ENCODE results near the gene MOB1A.
"Not testable (repeated sequence)": the region's sequence is repeated elsewhere in the genome, so short reads cannot be mapped to it uniquely, and the experiment has no call there.

Gene MOB1A

DNA sequence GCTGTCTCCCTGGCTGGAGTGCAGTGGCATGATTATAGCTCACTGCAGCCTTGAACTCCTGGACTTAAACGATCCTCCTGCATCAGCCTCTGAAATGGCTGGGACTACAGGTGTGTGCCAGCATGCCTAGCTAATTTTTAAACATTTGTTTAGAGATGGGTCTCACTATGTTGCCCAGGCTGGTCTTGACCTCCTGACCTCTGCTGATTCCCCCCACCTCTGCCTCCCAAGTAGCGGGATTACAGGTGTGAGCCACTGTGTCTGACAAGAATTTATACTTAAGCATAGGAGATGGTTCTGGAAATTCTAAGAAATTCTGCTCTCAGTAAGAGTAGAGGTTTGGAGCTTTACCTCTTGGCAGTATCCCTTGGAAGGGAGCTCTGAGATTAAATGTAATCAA lies 38.0 kb upstream of the MOB1A start:
- TF ChIP-seq EZH2 (IDR thresholded peaks at IDR 0.05; ENCODE audit: borderline replicate concordance, low read depth, low read length, severe bottlenecking) = no peak
- TF ChIP-seq, protein P1, sequence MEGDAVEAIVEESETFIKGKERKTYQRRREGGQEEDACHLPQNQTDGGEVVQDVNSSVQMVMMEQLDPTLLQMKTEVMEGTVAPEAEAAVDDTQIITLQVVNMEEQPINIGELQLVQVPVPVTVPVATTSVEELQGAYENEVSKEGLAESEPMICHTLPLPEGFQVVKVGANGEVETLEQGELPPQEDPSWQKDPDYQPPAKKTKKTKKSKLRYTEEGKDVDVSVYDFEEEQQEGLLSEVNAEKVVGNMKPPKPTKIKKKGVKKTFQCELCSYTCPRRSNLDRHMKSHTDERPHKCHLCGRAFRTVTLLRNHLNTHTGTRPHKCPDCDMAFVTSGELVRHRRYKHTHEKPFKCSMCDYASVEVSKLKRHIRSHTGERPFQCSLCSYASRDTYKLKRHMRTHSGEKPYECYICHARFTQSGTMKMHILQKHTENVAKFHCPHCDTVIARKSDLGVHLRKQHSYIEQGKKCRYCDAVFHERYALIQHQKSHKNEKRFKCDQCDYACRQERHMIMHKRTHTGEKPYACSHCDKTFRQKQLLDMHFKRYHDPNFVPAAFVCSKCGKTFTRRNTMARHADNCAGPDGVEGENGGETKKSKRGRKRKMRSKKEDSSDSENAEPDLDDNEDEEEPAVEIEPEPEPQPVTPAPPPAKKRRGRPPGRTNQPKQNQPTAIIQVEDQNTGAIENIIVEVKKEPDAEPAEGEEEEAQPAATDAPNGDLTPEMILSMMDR (IDR thresholded peaks at IDR 0.05; ENCODE audit: borderline replicate concordance, extremely low read depth, low read length, poor library complexity, severe bottlenecking) = no peak
- Histone ChIP-seq H4K20me1 (ENCODE audit: insufficient read depth, low read length) (peaks cover 16% of the 10 kb centered on the region; the same call in 1 of the 2 replicates), H3K9ac (ENCODE audit: low read depth, low read length) (no peak overlapping the region), H2AFZ (ENCODE audit: low read depth, low read length) (no peak overlapping the region), H3K4me1 (ENCODE audit: insufficient read depth, low read length) (no peaks in the 10 kb centered on the region), H3K9me3 (ENCODE audit: insufficient read depth, low read length, severe bottlenecking) (no peaks in the 10 kb centered on the region), H3K27ac (ENCODE audit: low read length) (no peak overlapping the region), H3K79me2 (ENCODE audit: insufficient read depth, low read length) (no peaks in the 10 kb centered on the region), H3K36me3 (ENCODE audit: insufficient read depth, low read length) (peaks cover 66% of the 10 kb centered on the region), H3K27me3 (ENCODE audit: insufficient read depth, low read length, poor library complexity) (no peaks in the 10 kb centered on the region), H3K4me2 (ENCODE audit: insufficient read depth, low read length) (no peak overlapping the region), H3K4me3 (ENCODE audit: low read depth in 1 of 2, low read length in 2 of 2) (no peak overlapping the region)
- ATAC-seq (ENCODE audit: insufficient read depth, low read depth) (no peak), DNase-seq (no peak)

DNA sequence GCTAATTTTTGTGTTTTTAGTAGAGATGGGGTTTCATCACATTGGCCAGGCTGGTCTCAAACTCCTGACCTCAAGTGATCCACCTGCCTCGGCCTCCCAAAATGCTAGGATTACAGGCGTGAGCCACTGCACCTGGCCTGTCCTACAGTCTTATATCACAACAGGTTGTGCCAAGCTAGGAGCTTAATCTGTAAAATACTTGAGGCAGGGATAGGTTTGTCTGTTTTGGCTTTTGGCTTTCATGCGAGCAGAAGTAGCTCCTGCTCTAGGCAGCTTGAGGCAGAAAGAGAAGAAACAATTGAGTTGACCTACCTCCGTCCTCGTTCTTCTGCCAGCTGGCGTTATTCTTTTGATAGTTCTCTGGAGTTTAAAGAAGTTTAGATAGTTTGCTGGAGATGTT lies 37.1 kb upstream of the MOB1A start:
- DNase-seq; H3K4me1 ChIP-seq (ENCODE audit: insufficient read depth, low read length); H3K79me2 ChIP-seq (ENCODE audit: insufficient read depth, low read length); H3K4me2 ChIP-seq (ENCODE audit: insufficient read depth, low read length); ATAC-seq (ENCODE audit: insufficient read depth, low read depth); H3K4me3 ChIP-seq (ENCODE audit: low read depth in 1 of 2, low read length in 2 of 2); H2AFZ ChIP-seq (ENCODE audit: low read depth, low read length); H3K9ac ChIP-seq (ENCODE audit: low read depth, low read length); H3K27me3 ChIP-seq (ENCODE audit: insufficient read depth, low read length, poor library complexity); H3K27ac ChIP-seq (ENCODE audit: low read length); H3K9me3 ChIP-seq (ENCODE audit: insufficient read depth, low read length, severe bottlenecking): not testable (repeated sequence)
- H3K36me3 ChIP-seq (ENCODE audit: insufficient read depth, low read length) = peaks cover 73% of the 10 kb centered on the region
- H4K20me1 ChIP-seq (ENCODE audit: insufficient read depth, low read length) = peaks cover 16% of the 10 kb centered on the region; the same call in 1 of the 2 replicates

GRCh38 chr2:74212702-74213410 lies 34.2 kb upstream of the MOB1A start:
- Histone ChIP-seq H3K36me3 (ENCODE audit: insufficient read depth, low read length) (peaks cover 92% of the 10 kb centered on the region), H3K9ac (ENCODE audit: low read depth, low read length) (no peak overlapping the region), H4K20me1 (ENCODE audit: insufficient read depth, low read length) (peaks cover 17% of the 10 kb centered on the region; the same call in 1 of the 2 replicates), H3K4me3 (ENCODE audit: low read depth in 1 of 2, low read length in 2 of 2) (no peak overlapping the region), H3K9me3 (ENCODE audit: insufficient read depth, low read length, severe bottlenecking) (no peaks in the 10 kb centered on the region), H3K27ac (ENCODE audit: low read length) (no peak overlapping the region), H3K79me2 (ENCODE audit: insufficient read depth, low read length) (peaks cover 11% of the 10 kb centered on the region), H3K4me1 (ENCODE audit: insufficient read depth, low read length) (no peaks in the 10 kb centered on the region), H3K4me2 (ENCODE audit: insufficient read depth, low read length) (no peak overlapping the region), H2AFZ (ENCODE audit: low read depth, low read length) (no peak overlapping the region), H3K27me3 (ENCODE audit: insufficient read depth, low read length, poor library complexity) (no peaks in the 10 kb centered on the region)
- TF ChIP-seq EZH2 (IDR thresholded peaks at IDR 0.05; ENCODE audit: borderline replicate concordance, low read depth, low read length, severe bottlenecking) = no peak
- TF ChIP-seq, protein P1 (IDR thresholded peaks at IDR 0.05; ENCODE audit: borderline replicate concordance, extremely low read depth, low read length, poor library complexity, severe bottlenecking) = no peak
- DNase-seq (no peak), ATAC-seq (ENCODE audit: insufficient read depth, low read depth) (no peak)

- no peak overlapping the region; the same call in 1 of the 2 replicates for H3K27ac ChIP-seq (ENCODE audit: low read length)
- no peak overlapping the region for H3K9ac ChIP-seq (ENCODE audit: low read depth, low read length)
- H3K4me3 ChIP-seq (ENCODE audit: low read depth in 1 of 2, low read length in 2 of 2) = no peak overlapping the region
- H3K36me3 ChIP-seq (ENCODE audit: insufficient read depth, low read length) = peaks cover 93% of the 10 kb centered on the region
- ATAC-seq (ENCODE audit: insufficient read depth, low read depth) (peak; percentile 63), DNase-seq (peak; percentile 25)
- H3K79me2 ChIP-seq (ENCODE audit: insufficient read depth, low read length) = peaks cover 77% of the 10 kb centered on the region
- H4K20me1 ChIP-seq (ENCODE audit: insufficient read depth, low read length) = peaks cover 72% of the 10 kb centered on the region
- 0 out of 2 replicates have a peak overlapping the region, but pooled peaks have one; percentile 11 for H3K4me2 ChIP-seq (ENCODE audit: insufficient read depth, low read length)
- peaks cover 39% of the 10 kb centered on the region for H3K4me1 ChIP-seq (ENCODE audit: insufficient read depth, low read length)
- no peak overlapping the region for H2AFZ ChIP-seq (ENCODE audit: low read depth, low read length)
- no peaks in the 10 kb centered on the region for H3K9me3 ChIP-seq (ENCODE audit: insufficient read depth, low read length, severe bottlenecking)
- H3K27me3 ChIP-seq (ENCODE audit: insufficient read depth, low read length, poor library complexity) = no peaks in the 10 kb centered on the region
- no peak for TF ChIP-seq EZH2 (IDR thresholded peaks at IDR 0.05; ENCODE audit: borderline replicate concordance, low read depth, low read length, severe bottlenecking)
- TF ChIP-seq, protein P1 (IDR thresholded peaks at IDR 0.05; ENCODE audit: borderline replicate concordance, extremely low read depth, low read length, poor library complexity, severe bottlenecking) = no peak
Observed at GRCh38 chr2:74206180-74206688, 27.6 kb upstream of the MOB1A start.

All from DND-41 (cell line).